Activated CD4-positive, alpha-beta T cell treated with anti-CD3 and anti-CD28 coated beads, Interleukin-2, amount 50 U/mL, for 48 hours (primary cell): Measurements from ENCODE around the gene GNG2.

ENCODE experiments used
- DNase-seq, 2 experiments: peaks; one replicate each; pipeline ENCODE4 v3.0.0-alpha.2; 2020

GNG2 gene

DNA sequence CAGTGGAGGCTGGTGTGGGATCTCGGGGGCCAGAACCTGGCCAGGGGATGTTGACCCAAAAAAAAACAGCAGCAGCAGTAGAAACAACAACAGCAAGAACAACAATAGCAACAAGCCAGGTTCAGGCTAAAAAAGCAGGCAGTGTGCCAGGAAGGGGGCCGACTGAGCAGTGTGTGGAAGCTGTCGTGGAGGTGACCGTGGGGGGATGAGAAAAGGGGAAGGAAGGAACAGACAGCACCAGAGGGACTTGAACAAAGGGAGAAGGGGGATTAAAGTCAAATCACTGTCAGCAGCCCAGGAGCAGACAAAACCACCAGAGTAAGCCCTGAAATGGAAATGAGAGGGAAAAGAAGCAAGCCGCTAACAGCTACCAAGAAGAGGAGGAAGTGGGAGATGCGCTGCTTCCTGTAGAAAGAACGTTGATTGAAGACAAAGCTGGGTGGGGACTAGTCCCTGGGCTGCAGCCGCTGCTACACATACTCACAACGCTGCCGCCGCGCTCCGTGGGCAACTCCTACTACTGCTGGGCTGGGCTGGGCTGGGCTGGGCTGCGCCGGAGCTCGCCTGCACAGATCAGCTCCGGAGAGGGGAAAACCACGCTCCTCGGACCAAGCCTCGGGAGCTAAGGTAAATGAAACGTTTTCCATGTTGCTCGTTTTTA, at the start of gene GNG2:
GNG2 (plus strand) TSS at position 449 of the 661 bp plus-strand sequence. CDS start 90,067 bp downstream, outside the sequence.
- peak; percentile 80 to 83 for DNase-seq

GRCh38 chr14:51811706-51812105, 48.7 kb upstream of the GNG2 start:
- no peak for DNase-seq

DNA sequence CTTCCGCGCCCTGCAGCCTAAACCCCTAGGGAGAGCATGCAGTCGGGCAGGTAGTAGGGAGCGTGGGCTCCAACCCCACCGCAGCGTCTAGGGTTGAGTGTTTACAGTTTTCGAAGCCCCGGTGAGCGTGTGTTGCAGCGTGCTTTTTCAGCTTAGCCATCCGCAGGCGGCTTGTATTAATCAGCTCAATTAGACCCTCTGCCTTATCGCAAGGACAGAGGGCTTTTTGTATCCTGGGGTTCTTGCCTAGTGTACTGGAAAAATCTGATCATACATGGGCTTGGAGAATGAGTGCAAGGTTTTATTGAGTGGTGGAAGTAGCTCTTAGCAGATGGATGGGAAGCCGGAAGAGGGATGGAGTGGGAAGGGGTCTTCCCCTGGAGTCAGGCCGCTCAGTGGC, 44.4 kb upstream of the GNG2 start:
- no peak for DNase-seq

- DNase-seq: no peak
These were observed 43.1 kb upstream of the GNG2 start for GRCh38 chr14:51817326-51817725.

DNA sequence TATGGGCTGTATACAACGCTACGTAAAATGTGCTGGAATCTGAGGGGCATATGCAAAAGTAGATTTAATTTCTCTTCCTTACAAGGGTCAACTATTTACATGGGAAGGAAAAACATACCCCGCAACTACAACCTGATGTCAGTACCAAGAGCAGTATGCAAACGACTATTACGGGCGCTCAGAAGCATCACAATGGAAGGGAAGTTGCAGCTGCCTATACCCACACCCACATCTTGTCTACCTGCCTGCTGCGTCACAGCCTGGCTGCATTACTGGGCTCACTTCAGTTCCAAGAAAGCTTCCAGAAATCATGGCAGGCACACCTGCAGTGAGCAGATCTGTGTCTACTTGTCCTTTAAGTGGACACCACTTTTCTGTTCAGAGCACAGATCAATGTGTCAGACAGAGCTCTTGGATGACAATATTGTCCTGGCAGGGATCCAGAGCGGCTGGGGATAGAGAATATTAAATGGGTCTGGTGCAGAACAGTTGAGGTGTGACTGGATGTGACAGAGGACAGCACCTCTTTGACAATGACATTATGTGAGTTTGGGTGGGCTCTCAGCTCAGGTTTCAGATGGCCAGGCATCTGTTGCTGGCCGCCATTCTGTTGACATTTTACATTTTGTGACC, 41.5 kb upstream of the GNG2 start:
- DNase-seq: no peak

- DNase-seq: no peak
These were observed 38.6 kb upstream of the GNG2 start for GRCh38 chr14:51821822-51822221.

GRCh38 chr14:51822499-51822898, 37.9 kb upstream of the GNG2 start:
- no peak for DNase-seq

GRCh38 chr14:51823706-51824105, 36.7 kb upstream of the GNG2 start:
- no peak for DNase-seq

DNA sequence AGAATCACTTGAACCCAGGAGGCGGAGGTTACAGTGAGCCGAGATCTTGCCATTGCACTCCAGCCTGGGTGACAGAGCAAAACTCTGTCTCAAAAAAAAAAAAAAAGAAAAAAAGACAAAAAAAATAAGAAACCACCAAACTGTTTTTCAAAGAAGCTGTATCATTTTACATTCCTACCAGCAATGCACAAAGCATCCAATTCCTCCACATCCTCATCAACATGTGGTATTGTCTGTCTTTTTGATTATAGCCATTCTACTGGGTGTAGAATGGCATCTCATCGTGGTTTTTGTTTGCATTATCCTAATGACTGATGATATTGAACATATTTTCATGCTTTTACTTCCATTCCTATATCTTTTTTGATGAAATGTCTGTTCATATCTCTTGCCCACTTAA, 36.2 kb upstream of the GNG2 start:
- DNase-seq: no peak

- DNase-seq: no peak
These were observed 34.5 kb upstream of the GNG2 start for GRCh38 chr14:51825926-51826325.

GRCh38 chr14:51828017-51828797, 32.2 kb upstream of the GNG2 start:
- DNase-seq: peak; percentile 76 to 84

DNA sequence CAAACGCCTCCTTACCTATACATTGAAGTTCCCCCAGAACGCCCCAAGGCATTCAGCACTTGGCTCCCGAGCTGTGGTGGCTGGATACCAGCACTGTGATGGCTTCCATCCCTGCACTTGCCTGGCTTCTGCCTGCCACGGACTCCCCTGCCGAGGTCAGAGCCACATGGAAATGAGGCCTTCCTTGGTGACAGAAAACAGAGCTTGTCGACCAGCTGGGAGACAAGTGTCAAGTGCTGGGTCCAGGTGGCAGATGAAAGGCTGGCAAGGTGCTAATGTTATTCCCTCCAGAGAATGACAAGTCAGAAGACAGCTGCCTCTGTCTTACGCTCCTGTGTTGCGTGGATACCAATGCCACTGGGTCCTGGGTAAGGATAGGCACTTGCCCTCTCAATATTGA, 26.2 kb upstream of the GNG2 start:
- no peak for DNase-seq

DNA sequence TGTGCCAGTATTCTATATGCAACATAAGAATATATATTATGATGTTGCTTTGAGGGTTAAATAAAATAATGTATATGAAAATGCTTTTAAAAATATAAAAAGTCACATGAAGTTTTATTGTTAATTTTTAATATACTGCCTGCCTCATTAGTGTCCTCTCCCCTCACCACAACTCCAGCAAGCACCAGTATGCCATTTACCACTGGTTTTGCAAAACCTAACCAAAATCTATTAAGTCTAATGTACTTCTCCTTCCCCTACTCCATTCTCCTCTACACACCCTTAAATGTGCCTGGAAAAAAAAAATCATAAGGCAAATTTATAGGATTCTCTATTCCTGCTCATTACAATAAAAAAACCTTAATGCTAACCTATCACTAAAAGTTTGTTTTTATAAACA, 24.0 kb upstream of the GNG2 start:
- no peak for DNase-seq

- DNase-seq: no peak
These were observed 16.1 kb upstream of the GNG2 start for GRCh38 chr14:51844081-51844881.

DNA sequence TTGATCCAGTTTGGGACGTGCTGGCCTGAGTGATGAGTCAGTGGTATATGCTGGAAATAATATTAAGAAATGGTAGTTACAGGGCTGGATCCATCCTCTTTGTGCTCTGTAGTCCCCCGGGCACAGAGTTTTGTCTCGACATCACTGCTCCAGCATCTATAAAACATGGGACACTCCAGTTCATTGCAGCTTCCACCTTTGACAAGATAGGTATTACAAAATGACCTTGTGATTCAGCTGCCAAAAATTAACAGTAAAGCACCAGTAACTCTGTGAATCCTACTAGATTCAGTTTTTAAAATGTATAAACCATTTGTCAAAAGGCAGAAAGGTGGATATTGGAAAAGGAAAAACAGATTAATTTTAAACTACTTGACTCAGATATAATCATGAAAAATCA, 14.6 kb upstream of the GNG2 start:
- no peak for DNase-seq

- peak; percentile 79 to 89 for DNase-seq
These were observed 13.6 kb upstream of the GNG2 start for GRCh38 chr14:51846631-51847488.

DNA sequence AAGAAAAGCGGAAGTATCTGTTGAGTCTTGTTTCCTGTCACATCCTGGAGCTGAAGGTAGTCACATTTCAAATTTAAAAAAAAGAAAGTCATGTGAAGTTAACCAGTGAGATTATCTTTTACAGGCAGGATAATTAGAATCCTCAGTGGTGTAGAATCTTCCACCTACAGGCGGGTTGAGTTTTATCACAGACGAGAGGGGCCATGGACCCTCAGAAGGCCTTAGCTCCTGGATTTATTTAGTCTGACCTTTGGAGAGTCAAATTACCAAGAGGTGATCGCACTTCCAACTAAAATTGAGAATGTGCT, 13.0 kb upstream of the GNG2 start:
- DNase-seq: no peak

- no peak for DNase-seq
These were observed 12.3 kb upstream of the GNG2 start for GRCh38 chr14:51848120-51848519.

- peak in 1 of 2 experiments; percentile 59 for DNase-seq
These were observed 11.3 kb upstream of the GNG2 start for GRCh38 chr14:51849097-51849496.

- no peak for DNase-seq
These were observed 9.8 kb upstream of the GNG2 start for GRCh38 chr14:51850651-51851050.

GRCh38 chr14:51852541-51852940, 7.9 kb upstream of the GNG2 start:
- DNase-seq: no peak

GRCh38 chr14:51855234-51855633, 5.2 kb upstream of the GNG2 start:
- no peak for DNase-seq
